ENCODE measurements around the gene CLPTM1.
"Not testable (repeated sequence)": the region's sequence is repeated elsewhere in the genome, so short reads cannot be mapped to it uniquely, and the experiment has no call there.

CLPTM1 gene

DNA sequence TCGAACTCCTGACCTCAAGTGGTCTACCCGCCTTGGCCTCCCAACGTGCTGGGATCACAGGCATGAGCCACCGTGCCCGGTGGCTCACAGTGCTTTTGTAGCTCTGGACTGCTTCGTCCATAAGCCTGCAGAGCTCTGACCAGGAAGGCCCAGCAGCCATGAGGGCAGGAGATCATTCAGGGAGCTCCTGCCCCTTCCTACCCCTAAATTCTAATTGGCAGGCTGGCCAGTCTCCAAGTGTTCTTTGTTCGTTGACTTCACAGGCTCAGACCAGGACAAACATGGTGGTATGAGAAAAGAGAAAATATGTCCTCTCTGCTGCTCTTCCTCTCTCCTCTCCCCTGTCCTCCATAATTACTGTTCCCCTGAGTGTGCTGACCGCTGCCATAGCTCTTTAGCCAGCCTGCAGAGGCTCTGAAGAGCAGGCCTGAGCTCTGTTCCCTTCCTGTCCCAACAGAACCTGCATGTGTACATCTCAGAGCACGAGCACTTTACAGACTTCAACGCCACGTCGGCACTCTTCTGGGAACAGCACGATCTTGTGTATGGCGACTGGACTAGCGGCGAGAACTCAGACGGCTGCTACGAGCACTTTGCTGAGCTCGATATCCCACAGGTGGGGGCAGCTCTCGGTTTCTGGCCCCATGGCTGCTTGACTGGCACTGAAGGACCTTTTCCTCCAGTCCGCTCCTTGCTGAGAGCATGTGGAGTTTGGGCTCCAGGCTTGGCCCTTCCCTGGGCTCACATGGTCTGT, 19.0 kb downstream of the CLPTM1 start:
- no peak for DNase-seq (ENCODE audit: low read depth in 1 of 2, low spot score in 1 of 2)

DNA sequence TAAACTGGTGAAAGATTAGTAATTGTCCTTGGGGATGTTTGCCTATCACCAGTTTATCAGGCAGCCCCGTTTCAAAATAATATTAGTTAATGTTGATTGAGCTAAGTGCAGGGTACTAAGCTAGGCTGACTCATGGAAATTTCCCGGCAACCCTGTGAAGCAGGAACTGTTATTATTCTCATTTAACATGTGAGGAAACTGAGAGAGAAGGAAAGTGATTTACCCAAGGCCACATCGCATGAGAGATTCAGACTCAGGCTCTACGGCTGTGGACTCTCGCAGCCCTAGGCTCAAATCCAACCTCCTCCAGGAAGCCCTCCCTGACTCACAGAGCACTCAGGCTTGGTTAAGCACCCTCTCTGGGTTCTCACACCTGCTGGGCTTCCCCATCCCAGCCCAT, 19.7 kb downstream of the CLPTM1 start:
- DNase-seq (ENCODE audit: low read depth in 1 of 2, low spot score in 1 of 2): no peak

DNA sequence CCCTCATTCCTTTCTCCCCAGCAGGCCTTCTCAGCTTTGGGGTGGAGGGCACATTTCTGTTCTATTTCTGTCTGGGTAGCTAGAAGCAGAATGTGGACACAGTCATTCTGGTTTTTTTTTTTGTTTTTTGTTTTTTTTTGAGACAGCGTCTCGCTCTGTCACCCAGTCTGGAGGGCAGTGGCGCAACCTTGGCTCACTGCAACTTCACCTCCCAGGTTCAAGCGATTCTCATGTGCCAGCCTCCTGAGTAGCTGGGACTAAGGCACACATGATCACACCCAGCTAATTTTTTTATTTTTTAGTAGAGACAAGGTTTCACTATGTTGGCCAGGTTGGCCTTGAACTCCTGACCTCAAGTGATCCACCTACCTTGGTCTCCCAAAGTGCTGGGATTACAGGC, 20.3 kb downstream of the CLPTM1 start:
- no peak for DNase-seq (ENCODE audit: low read depth in 1 of 2, low spot score in 1 of 2)

DNA sequence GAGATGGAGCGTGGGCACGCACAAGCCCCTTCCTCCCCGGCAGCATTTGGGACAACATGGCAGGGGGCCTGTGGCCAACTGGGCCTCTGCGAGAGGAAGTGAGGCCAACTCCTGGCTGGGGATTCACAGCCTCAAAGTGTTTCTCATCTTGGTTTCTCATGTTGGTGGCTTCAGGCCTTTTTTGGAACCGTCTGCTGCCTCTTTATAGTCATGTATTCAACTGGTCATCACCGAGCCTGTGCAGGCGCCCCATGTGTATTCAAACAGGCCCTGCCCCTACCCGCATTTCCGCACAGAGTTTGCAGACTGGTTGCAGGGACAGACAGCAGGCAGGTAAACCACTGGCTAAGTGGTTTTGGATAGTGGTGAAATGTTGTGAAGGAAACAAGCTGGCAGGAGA, 28.8 kb downstream of the CLPTM1 start:
- no peak for DNase-seq (ENCODE audit: low read depth in 1 of 2, low spot score in 1 of 2)

DNA sequence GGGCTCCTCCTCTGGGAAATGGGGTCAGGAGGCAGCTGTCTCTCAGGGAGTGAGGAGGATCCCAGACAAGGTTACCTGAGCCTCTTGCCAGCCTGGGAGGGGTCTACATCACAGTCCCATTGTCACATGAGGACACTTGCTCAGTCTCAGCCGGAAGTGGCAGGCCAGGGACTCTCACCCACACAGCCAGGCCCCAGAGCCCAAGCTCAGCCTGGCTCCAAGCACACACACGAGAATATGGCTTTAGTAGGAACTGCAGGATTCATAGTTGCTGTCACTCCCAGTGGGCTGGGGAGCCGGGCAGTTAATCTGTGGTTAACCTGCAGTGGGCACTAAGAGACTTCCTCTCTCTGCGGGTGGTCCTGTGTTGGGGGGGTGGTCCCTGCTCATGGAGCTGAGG, 30.3 kb downstream of the CLPTM1 start:
- no peak for DNase-seq (ENCODE audit: low read depth in 1 of 2, low spot score in 1 of 2)

DNA sequence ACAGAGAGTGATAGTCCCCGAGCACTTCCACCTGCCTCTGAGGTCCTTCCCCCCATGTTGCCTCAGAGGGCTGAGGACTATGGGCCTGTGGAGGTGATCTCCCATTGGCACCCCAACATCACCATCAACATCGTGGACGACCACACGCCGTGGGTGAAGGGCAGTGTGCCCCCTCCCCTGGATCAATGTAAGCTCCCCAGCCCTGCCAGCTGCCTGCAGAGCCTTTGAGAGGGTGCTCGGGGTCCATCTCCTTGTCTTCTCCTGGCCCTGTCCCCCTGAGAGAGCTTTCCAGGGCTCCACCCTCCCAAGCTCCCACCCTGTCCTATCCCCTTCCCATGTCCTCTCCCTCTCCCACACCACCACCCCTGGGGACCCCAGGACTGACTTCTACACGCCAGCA, 31.2 kb downstream of the CLPTM1 start:
- DNase-seq (ENCODE audit: low read depth in 1 of 2, low spot score in 1 of 2): no peak

DNA sequence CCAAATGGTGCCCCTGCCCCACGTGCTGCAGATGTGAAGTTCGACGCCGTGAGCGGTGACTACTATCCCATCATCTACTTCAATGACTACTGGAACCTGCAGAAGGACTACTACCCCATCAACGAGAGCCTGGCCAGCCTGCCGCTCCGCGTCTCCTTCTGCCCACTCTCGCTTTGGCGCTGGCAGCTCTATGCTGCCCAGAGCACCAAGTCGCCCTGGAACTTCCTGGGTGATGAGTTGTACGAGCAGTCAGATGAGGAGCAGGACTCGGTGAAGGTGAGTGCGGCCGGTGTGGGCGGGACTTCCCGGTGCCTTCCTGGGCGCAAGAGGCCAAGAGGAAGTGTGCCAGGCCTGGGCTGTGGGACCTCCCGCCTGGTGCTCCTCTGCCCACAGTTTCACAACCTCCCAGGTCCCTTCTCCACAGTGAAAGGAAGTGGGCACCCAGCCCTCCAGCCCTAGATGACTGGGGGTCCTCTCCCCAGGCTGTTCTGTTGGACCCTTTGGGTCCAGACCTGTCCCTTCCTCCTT, 32.0 kb downstream of the CLPTM1 start:
- DNase-seq (ENCODE audit: low read depth in 1 of 2, low spot score in 1 of 2): no peak

DNA sequence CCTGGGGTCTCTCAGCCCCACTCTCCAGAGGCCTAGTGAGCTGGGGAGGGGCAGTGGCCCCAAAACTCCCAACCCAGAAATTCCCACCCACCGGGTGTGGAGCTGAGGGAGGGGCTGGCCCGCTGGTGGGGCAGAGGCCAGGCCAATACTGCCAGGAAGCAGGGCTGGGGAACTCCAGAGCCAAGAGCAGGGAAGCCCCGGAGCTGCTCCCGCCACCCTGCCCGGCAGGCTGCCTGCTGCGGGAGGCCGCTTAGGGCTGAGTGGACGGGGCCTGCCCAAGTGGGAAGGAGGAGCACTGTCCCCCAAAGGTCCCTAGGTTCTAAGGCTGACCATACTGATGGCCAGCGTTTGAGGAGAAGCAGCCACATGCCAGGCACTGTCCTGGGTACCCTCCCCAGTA, 33.1 kb downstream of the CLPTM1 start:
- DNase-seq (ENCODE audit: low read depth in 1 of 2, low spot score in 1 of 2): no peak

DNA sequence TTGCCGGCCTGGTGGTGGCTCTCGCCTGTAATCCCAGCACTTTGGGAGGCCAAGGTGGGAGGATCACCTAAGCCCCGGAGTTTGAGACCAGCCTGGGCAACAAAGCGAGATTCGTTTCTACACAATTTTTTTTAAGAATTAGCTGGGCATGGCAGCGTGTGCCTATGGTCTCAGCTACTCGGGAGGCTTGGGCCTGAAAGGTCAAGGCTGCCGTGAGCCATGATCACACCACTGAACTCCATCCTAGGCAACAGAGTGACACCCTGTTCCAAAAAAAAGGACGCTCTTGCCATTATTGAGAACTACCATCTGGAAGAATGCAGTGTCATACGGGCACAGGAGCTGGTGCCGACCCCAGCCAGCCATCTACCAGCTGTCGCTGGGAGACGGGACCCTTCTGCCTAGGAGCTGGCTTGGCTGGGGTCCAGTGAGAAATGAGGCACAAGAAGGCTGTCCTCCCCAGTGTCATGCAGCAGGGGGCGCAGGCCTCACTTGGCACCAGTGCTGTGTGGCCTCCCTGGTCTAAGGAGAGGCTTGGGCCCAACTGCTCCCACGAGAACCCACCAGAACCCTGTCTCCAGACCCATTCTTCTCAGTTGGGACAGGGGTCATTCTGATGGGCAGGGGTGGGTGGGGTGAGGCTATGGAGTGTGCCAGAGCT, 33.8 kb downstream of the CLPTM1 start:
- peak; percentile 31 to 43 for DNase-seq (ENCODE audit: low read depth in 1 of 2, low spot score in 1 of 2)

DNA sequence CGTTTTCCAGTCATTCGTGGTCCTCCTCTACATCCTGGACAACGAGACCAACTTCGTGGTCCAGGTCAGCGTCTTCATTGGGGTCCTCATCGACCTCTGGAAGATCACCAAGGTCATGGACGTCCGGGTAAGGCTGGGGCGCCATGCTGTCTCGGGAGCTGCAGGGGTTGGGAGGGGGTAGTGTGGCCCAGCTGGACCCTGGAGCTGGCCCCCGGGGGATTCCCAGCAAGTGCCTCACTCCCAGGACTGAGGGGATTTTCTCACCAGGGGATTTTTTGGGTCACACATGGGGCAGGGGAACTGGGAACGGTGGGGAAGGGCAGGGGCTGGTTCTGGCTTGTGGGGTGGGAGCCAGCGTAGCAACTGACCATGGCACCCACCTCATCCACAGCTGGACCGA, 35.3 kb downstream of the CLPTM1 start:
- DNase-seq (ENCODE audit: low read depth in 1 of 2, low spot score in 1 of 2): no peak

DNA sequence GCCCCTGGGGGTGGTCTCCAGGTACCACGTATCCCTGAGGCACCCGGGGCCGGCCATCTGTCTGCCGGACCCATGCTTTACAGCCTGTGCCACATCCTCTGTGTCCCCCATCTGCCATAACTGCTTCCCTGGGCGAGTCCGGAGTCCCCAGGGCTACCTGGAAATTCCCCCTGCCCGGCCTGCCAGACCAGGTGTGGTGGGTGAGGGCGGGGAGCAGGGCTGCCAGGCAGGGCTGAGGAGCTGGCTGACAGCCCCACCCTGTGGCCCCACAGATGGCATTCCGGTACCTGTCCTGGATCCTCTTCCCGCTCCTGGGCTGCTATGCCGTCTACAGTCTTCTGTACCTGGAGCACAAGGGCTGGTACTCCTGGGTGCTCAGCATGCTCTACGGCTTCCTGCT, 35.8 kb downstream of the CLPTM1 start:
- no peak for DNase-seq (ENCODE audit: low read depth in 1 of 2, low spot score in 1 of 2)

DNA sequence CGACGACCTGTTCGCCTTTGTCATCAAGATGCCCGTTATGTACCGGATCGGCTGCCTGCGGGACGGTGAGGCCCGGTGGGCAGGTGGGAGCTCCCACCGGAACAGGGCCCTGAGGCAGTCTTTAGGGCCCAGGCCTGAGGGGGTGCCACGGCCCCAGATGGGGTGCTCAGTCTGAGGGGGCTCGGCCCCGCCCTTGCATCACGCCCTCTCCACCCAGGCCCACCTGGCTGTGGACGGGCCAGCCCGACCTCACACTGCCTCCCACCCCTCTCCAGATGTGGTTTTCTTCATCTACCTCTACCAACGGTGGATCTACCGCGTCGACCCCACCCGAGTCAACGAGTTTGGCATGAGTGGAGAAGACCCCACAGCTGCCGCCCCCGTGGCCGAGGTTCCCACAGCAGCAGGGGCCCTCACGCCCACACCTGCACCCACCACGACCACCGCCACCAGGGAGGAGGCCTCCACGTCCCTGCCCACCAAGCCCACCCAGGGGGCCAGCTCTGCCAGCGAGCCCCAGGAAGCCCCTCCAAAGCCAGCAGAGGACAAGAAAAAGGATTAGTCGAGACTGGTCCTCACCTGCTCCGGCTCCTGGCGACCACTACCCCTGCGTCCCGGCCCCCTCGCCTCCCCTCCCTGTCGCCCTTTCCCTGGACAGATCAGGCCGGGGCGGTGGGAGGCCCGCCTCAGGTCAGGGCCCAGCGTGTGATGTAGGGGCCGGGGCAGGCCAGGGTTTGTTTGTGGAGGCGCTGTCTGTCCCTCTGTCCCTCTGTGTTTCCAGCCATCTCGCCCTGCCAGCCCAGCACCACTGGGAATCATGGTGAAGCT, 37.4 kb downstream of the CLPTM1 start:
- DNase-seq (ENCODE audit: low read depth in 1 of 2, low spot score in 1 of 2): no peak

DNA sequence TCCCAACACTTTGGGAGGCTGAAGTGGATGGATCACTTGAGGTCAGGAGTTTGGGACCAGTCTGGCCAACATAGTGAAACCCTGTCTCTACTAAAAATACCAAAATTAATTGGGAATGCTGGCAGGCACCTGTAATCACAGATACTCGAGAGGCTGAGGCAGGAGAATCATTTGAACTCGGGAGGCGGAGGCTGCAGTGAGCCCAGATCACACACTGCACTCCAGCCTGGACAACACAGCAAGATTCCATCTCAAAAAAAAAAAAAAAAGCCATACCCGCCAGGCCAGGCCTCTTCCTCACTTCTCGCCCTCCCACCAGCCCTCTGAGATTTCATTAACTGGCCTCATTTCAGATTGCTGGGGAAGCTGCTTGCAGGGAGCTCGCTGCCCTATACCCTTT, 38.3 kb downstream of the CLPTM1 start:
- no peak for DNase-seq (ENCODE audit: low read depth in 1 of 2, low spot score in 1 of 2)

DNA sequence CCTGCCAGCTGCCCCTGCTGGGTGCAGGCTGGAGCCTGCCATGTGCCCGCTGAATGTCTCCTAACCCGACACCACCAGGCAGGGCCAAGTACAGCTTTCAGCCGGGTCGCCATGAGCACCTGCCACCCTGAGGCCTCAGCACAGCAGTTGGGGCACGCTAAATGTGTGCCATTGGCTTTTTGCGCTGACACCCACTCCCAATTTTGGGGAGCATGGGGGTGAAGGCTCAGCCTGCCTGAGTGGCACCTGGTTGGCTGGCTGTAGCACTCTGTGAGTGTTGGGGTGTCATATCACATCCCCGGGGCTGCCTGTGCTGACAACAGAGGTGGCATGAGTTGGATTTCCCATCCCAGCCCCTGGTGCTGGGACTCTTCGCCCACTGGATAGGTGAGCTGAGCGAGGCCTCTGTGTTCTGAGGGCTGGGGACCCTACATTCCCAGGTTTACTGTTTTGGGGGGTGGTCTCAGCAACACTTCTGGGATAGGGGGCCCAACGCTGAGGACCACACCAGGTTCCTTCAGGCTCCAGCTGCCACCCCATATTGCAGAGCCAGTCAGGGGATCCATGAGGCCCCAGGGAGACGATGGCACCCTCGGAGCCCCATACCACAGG, 38.9 kb downstream of the CLPTM1 start:
- DNase-seq (ENCODE audit: low read depth in 1 of 2, low spot score in 1 of 2): no peak

DNA sequence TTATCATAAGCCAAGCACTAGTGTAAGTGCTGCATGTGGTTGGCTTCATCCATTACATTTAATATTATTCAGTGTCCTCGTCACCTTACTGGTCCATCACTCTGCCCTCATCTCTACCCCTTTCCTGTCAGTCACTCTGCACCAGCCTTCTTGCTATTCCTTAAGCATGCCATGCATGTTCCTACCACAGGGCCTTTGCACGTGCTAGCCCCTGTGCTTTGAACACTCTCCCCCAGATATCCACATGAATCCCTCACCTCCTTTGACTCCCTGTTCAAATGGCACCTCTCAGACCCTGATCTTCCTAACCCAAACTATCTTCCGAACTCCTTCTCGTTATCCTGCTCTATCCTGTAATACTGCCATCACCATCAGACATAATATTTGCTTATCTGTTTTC, 42.8 kb downstream of the CLPTM1 start:
- no peak for DNase-seq (ENCODE audit: low read depth in 1 of 2, low spot score in 1 of 2)

DNA sequence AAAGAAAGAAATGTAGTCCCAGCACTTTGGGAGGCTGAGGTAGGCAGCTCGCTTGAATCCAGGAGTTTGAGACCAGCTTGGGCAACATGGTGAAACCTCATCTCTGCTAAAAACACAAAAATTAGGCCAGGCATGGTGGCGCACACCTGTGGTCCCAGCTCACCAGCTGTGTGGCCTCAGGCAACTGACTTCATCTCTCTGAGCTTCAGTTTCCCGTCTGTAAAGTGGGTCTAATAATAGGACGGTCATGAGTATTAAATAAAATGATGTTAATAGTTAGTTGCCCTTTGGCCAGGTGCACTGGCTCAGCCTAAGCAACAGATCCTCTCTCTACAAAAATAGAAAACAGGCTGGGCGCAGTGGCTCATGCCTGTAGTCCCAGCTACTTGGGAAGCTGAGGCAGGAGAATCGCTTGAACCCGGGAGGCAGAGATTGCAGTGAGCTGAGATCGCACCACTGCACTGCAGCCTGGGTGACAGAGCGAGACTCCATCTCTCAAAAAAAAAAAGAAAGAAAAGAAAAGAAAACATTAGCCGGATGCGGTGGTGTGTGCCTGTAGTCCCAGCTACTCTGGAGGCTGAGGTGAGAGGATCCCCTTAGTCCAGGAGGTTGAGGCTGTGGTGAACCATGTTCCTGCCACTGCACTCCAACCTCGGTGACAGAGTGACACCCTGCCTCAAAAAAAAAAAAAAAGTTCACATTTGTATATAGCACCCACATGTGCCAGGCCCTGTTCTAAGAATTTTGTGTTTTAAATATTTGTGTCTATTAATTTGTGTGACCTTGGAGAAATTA, 44.1 kb downstream of the CLPTM1 start:
- DNase-seq (ENCODE audit: low read depth in 1 of 2, low spot score in 1 of 2): not testable (repeated sequence)

DNA sequence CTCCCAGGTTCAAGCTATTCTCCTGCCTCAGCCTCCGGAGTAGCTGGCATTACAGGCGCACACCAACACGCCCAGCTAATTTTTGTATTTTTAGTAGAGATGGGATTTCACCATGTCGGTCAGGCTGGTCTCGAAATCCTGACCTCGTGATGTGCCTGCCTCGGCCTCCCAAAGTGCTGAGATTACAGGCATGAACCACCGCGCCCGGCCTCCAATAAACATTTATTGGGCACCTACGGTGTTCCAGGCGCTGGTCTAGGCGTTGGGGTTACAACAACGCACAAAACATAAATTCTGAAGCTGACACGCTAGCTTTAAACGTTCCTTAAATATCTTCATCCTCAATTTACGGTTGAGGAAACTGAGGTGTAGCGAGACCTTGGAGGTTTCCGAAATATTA, 45.5 kb downstream of the CLPTM1 start:
- DNase-seq (ENCODE audit: low read depth in 1 of 2, low spot score in 1 of 2): not testable (repeated sequence)

DNA sequence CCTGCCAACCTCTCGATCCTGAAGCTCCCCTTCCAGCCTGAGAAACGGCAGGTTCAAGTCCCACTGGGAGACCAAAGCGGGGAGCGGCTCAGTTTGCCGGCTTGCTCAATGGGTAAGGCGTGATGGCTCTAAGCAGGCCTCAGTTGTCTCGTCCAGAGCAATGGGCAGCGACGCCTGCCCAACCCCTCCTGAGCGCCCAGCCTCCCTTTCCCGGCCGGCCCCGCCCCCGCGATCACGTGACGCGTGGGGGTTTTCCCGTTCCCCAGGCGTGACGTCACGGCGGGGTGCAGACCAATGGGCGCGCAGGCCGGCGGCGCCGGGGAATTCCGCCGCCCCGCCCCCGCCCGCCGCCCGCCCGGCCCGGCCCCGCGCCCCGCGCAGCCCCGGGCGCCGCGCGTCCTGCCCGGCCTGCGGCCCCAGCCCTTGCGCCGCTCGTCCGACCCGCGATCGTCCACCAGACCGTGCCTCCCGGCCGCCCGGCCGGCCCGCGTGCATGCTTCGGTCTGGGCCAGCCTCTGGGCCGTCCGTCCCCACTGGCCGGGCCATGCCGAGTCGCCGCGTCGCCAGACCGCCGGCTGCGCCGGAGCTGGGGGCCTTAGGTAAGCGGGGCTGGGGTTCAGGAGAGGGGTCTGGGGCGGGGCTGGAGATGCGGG, 46.0 kb downstream of the CLPTM1 start, which contains the start of gene RELB:
Gene RELB (plus strand): TSS at position 378 of the 653 bp plus-strand sequence. CDS start 116 bp downstream, at position 494.
- peak; percentile 88 to 97 for DNase-seq (ENCODE audit: low read depth in 1 of 2, low spot score in 1 of 2)

DNA sequence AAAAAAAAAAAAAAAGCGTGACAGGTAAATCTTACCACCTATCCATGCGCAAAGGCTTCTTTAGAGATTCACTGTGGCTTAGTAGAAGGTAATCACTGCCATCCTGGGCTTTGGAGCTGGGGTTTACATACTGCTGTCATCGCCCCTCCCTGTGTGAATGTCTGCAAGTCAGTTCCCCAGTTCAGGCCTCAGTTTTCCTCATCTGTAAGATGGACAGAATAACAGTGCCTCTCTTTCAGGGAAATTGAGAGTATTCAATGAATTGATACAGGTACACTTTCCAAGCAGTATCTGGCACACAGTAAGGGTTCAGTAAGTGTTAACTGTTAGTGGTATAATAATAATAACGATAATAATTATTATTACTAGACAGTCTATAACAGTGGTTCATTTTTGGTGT, 48.3 kb downstream of the CLPTM1 start:
- DNase-seq (ENCODE audit: low read depth in 1 of 2, low spot score in 1 of 2): no peak

DNA sequence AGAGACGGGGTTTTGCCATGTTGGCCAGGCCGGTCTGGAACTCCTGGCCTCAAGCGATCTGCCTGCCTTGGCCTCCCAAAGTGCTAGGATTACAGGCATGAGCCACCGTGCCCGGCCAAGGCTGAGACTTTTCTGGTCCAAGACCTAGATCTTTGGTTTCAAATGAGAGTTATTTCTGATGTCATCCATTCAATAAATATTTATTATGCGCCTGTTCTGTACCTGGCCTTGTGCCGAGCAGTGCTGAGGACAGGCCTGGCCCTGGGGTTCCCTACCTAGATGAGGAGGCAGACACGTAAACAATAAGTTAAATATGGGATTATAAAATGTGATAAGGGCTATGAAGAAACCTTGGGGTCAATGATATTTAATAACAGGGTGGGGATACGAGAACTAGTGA, 50.6 kb downstream of the CLPTM1 start:
- no peak for DNase-seq (ENCODE audit: low read depth in 1 of 2, low spot score in 1 of 2)

Data from activated T-helper 1 cell treated with anti-CD3 and anti-CD28 coated beads, Interleukin-2, amount 50 U/mL, for 16 hours (primary cell).